Sciatic nerve (tissue), 2 donors: Measurements from ENCODE around the gene PAN2. TPM values are rescaled to one million over a fixed set of nuclear protein-coding genes. Genes with fewer than 3 reads are reported as not detected.
"Not testable (repeated sequence)": the region's sequence is repeated elsewhere in the genome, so short reads cannot be mapped to it uniquely, and the experiment has no call there.

Experiments
- ATAC-seq: fragments of 200-7000 bp; cut with Tn5 transposase; one replicate; pipeline ENCODE4 v1.9.1; 2020; ENCODE audit warnings: mild to moderate bottlenecking, moderate library complexity
- DNase-seq: peaks from one replicate; pipeline ENCODE4 v3.0.0-alpha.2; 2020; ENCODE audit warnings: low spot score
- intact Hi-C: fragments of 100-400 bp; cut with DNase I; formaldehyde crosslinking; loops from one replicate; pipeline ENCODE4 v1.14.2; 2022
- total RNA-seq: library from RNA; stranded (reverse); fragmentation: NEBNext Ultra II Directional; extraction: Animal tissue kit (Norgen Biotek cat#: 25700); gene quantifications from one replicate; pipeline ENCODE4 v1.2.1, GENCODE V29; 2021
- donor health status: DM: no; HTN: no; CAD: no.
- donor health status: DM: no; HTN: no; CAD: no.

Gene PAN2
- total RNA-seq, 1 donor from 2014 or later, result 101 TPM

- DNase-seq, intact Hi-C loops, ATAC-seq: not testable (repeated sequence)
Measured at GRCh38 chr12:56347255-56347654, 13.5 kb upstream of the PAN2 start.

- DNase-seq, result no peak
- no peak for ATAC-seq
- intact Hi-C loops, result no loop called here
Measured at GRCh38 chr12:56346675-56347074, 12.9 kb upstream of the PAN2 start.

- intact Hi-C loops, ATAC-seq, DNase-seq: not testable (repeated sequence)
Measured at GRCh38 chr12:56342290-56342689, 8.5 kb upstream of the PAN2 start.

GRCh38 chr12:56341616-56342015 is 7.8 kb upstream of the PAN2 start:
- DNase-seq (no peak), ATAC-seq (no peak)
- intact Hi-C loops, result no loop called here

- intact Hi-C loops, result no loop called here
- DNase-seq, result no peak
- no peak for ATAC-seq
Measured at GRCh38 chr12:56339158-56339422, 5.3 kb upstream of the PAN2 start.

- DNase-seq, result no peak
- intact Hi-C loops, result no loop called here
- ATAC-seq, result no peak
Measured at GRCh38 chr12:56338308-56339157, 4.7 kb upstream of the PAN2 start, which contains the start of gene IL23A. Gene IL23A, plus strand, starts transcription at chr12:56338884. Its CDS starts 161 bp downstream, at chr12:56339045.

GRCh38 chr12:56337753-56338251 is 4.0 kb upstream of the PAN2 start:
- intact Hi-C loops, result no loop called here
- ATAC-seq (no peak), DNase-seq (no peak)

- ATAC-seq, result no peak
- intact Hi-C loops, result no loop called here
Measured at GRCh38 chr12:56336361-56337167, 2.8 kb upstream of the PAN2 start.

GRCh38 chr12:56335527-56335926 is 1.7 kb upstream of the PAN2 start:
- intact Hi-C loops, ATAC-seq, DNase-seq: not testable (repeated sequence)

More at GRCh38 chr12:56336361-56337167, 2.8 kb upstream of the PAN2 start:
- no peak for DNase-seq

- no peak for ATAC-seq
- intact Hi-C loops, result no loop called here
Measured at GRCh38 chr12:56334490-56334793, 642 bp upstream of the PAN2 start.

GRCh38 chr12:56333197-56333678 is 562 bp downstream of the PAN2 start:
- DNase-seq (no peak), ATAC-seq (peak; percentile 16)
- intact Hi-C loops, result no loop called here

More at GRCh38 chr12:56334490-56334793, 642 bp upstream of the PAN2 start:
- DNase-seq, result no peak

GRCh38 chr12:56332512-56333196 is 1.1 kb downstream of the PAN2 start:
- DNase-seq (no peak), ATAC-seq (no peak)
- intact Hi-C loops, result no loop called here

GRCh38 chr12:56330936-56331490 is 2.8 kb downstream of the PAN2 start:
- intact Hi-C loops, result no loop called here
- ATAC-seq, result no peak
- DNase-seq, result no peak

GRCh38 chr12:56326533-56326932 is 7.3 kb downstream of the PAN2 start:
- peak; percentile 63 for DNase-seq
- intact Hi-C loops, result no loop called here
- peak; percentile 14 for ATAC-seq

- ATAC-seq, result no peak
- no peak for DNase-seq
- intact Hi-C loops, result no loop called here
Measured at GRCh38 chr12:56326126-56326525, 7.7 kb downstream of the PAN2 start.

GRCh38 chr12:56324206-56324605 is 9.6 kb downstream of the PAN2 start:
- intact Hi-C loops, result no loop called here
- DNase-seq (no peak), ATAC-seq (no peak)

GRCh38 chr12:56321610-56322009 is 12.2 kb downstream of the PAN2 start:
- DNase-seq, ATAC-seq: not testable (repeated sequence)

GRCh38 chr12:56321027-56321426 is 12.8 kb downstream of the PAN2 start:
- intact Hi-C loops, result no loop called here
- ATAC-seq, result no peak

More at GRCh38 chr12:56321610-56322009, 12.2 kb downstream of the PAN2 start:
- intact Hi-C loops, result not testable (repeated sequence)

GRCh38 chr12:56317675-56318074 is 16.1 kb downstream of the PAN2 start:
- intact Hi-C loops, result no loop called here

More at GRCh38 chr12:56321027-56321426, 12.8 kb downstream of the PAN2 start:
- DNase-seq, result no peak

More at GRCh38 chr12:56317675-56318074, 16.1 kb downstream of the PAN2 start:
- DNase-seq (no peak), ATAC-seq (no peak)
